Urinary bladder (tissue), 4 donors: ENCODE measurements around the gene ALPG. TPM values are rescaled to one million over a fixed set of nuclear protein-coding genes. Genes with fewer than 3 reads are reported as not detected.
"Not testable (repeated sequence)": the region's sequence is repeated elsewhere in the genome, so short reads cannot be mapped to it uniquely, and the experiment has no call there.

Experiments
- DNase-seq: peaks from one replicate; pipeline ENCODE4 v3.0.0-alpha.2; 2015; ENCODE audit errors: extremely low spot score
- H3K27ac ChIP-seq: one replicate; pipeline ENCODE4 v1.5.1; 2013; ENCODE audit warnings: low read depth, mild to moderate bottlenecking, moderate library complexity
- H3K36me3 ChIP-seq: one replicate; pipeline ENCODE4 v1.6.1; 2013; ENCODE audit warnings: mild to moderate bottlenecking, moderate library complexity; ENCODE audit not compliant: insufficient read depth
- H3K4me1 ChIP-seq: one replicate; pipeline ENCODE4 v1.6.1; 2013; ENCODE audit warnings: mild to moderate bottlenecking, moderate library complexity; ENCODE audit not compliant: insufficient read depth
- H3K4me3 ChIP-seq: one replicate; pipeline ENCODE4 v1.5.1; 2013; ENCODE audit warnings: low read depth, low read length
- WGBS: extraction: QIAGEN DNeasy Blood & Tissue Kit; methylation state at CpG from one replicate; pipeline ENCODE4 v1.1.7; 2013; 5-methylcytosine and 5-hydroxymethylcytosine counted together
- polyA plus RNA-seq: library from polyadenylated mRNA; stranded (reverse); fragments of 200-250 nt; gene quantifications from one replicate; pipeline ENCODE4 v1.2.3, GENCODE V29; 2013
- total RNA-seq: library from RNA; depleted of rRNA; stranded (reverse); fragments of >200 nt; gene quantifications from one replicate; pipeline ENCODE4 v1.2.3, GENCODE V29; 2014
- donor health status: healthy with polysubstance abuse.
- donor health status: healthy.

The ALPG gene
- total and polyA plus RNA-seq, 2 donors: not detected

DNA sequence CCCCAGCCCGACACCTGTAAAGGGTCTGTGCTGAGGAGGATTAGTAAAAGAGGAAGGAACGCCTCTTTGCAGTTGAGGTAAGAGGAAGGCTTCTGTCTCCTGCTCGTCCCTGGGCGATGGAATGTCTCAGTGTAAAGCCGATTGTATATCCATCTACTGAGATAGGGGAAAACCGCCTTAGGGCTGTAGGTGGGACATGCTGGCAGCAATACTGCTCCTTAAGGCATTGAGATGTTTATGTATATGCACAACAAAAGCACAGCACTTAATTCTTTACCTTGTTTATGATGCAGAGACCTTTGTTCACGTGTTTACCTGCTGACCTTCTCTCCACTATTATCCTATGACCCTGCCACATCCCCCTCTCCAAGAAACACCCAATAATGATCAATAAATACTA is 16.8 kb downstream of the ALPG start:
- DNase-seq, H3K4me1 ChIP-seq, H3K36me3 ChIP-seq, H3K27ac ChIP-seq, H3K4me3 ChIP-seq: not testable (repeated sequence)
- 18% methylated on average over 7 of the region's 7 CpGs for WGBS

DNA sequence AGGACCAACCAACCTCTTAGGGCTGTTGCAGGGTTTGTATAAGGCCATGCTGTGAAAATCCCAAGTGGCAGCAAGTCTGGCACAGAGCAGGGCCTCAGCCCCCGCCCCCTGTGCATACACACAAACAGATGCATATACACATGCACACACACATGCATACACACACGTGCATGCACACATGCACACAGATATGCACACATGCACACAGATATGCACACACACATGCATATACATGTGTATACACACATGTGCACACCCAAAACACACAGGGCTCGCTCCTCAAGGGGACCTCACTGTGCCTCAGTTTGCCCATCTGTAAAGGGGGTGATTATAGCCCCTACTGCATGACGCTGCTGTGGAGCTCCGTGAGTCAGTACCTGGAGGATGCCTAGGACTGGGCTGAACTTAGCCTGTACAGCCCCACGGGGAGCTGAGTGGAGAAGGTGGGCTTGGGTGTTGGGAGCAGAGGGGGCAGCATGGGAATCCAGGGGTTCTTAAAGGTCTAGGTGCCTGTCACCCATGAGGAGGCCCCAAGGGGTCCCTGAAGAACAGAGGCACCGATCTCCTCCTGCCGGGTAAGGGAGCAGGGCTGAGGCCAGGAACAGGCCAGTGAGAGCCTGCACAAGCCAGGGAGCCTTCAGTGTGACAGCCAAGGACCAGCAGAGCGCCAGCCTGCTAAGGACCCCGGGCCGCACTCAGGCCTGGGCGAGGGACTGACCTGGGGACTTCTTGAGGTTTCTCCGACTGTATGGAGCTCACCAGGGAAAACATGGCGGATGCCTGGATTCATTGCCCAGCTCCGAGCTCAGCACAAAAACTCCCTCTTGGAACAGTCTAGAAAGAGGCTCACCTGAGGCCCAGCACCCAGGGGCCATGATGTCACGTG is 25.3 kb downstream of the ALPG start:
- Histone ChIP-seq H3K4me3 (no peak overlapping the region), H3K36me3 (no peaks in the 10 kb centered on the region), H3K27ac (no peak overlapping the region), H3K4me1 (no peaks in the 10 kb centered on the region)
- 83% methylated on average over 16 of the region's 16 CpGs for WGBS
- no peak for DNase-seq

DNA sequence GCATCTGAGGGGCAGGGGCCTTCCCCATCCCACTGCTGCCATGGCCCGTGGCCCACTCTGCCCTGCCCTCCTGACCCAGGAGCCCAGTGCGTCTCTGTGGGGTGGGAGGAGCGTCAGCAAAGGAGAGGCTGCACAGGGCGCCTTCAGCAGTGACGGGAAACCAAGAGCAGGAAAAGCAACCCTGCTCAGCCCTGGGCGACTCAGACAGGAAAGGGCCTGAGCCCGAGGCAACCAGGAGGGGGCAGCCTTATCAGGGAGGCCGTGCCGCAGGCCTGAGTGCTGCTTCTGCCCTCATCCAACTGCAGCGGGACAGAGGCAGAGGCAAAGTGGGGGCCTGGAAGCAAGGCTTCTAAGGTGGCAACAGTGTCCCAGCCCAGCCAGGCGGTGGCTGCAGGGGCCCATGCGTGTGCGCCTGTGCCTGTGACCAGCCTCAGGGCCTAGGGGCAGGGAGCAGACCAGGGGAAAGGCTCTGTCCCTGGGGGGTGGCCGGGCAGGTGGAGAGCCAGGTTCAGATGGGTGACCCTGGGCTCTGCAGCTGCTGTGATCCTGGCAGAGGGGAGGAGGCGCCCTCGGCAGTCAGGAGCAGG is 26.0 kb downstream of the ALPG start:
- DNase-seq: no peak
- H3K27ac ChIP-seq: no peak overlapping the region

DNA sequence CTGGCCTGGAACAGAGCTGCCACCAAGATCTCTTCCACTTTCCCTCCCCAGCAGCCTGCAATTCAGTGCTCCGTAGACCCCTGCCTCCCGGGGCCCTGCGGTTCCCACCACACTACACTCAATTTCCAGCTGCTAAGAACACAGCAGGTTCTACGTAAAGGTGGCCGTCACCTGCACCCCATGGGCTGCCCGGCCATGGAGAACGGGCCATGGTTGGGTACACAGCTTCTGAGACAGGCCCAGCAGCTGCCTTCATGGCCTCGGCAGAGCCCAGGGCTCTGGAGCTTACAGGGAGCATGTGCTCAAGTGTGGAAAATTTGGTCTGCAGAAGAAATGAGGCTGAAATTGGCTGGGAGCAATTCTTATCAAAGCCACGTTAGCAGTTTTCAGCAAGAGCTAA is 27.0 kb downstream of the ALPG start:
- H3K36me3 ChIP-seq, H3K4me3 ChIP-seq, H3K27ac ChIP-seq, DNase-seq, H3K4me1 ChIP-seq: not testable (repeated sequence)
- 89% methylated on average over 9 of the region's 9 CpGs for WGBS

More for the DNA sequence above, 26.0 kb downstream of the ALPG start:
- Histone ChIP-seq H3K4me3 (no peak overlapping the region), H3K4me1 (no peaks in the 10 kb centered on the region), H3K36me3 (no peaks in the 10 kb centered on the region)
- WGBS: 75% methylated on average over 16 of the region's 16 CpGs

DNA sequence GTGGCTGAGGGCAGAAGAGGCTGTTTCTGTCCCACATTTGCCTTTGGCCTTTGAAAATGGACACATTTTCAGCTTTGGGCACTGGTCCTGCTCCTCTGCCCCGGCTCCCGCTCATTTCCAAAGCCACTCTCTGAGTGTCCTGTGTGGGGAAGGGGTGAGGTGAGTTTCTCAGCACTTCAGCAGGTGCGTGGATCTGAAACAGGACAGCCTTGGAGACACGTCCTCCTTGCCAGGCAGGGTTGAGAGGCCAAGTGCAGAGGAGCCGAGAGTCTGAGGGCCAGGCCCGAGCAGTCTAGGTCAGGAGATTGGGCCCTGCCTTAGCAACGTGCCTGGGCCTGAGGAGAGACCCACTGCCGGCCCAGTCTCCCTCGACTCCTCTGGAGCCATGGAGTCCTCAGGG is 27.4 kb downstream of the ALPG start:
- 71% methylated on average over 9 of the region's 9 CpGs for WGBS
- no peaks in the 10 kb centered on the region for H3K36me3 ChIP-seq
- no peak overlapping the region for H3K4me3 ChIP-seq
- DNase-seq: no peak
- H3K4me1 ChIP-seq: no peaks in the 10 kb centered on the region
- no peak overlapping the region for H3K27ac ChIP-seq

DNA sequence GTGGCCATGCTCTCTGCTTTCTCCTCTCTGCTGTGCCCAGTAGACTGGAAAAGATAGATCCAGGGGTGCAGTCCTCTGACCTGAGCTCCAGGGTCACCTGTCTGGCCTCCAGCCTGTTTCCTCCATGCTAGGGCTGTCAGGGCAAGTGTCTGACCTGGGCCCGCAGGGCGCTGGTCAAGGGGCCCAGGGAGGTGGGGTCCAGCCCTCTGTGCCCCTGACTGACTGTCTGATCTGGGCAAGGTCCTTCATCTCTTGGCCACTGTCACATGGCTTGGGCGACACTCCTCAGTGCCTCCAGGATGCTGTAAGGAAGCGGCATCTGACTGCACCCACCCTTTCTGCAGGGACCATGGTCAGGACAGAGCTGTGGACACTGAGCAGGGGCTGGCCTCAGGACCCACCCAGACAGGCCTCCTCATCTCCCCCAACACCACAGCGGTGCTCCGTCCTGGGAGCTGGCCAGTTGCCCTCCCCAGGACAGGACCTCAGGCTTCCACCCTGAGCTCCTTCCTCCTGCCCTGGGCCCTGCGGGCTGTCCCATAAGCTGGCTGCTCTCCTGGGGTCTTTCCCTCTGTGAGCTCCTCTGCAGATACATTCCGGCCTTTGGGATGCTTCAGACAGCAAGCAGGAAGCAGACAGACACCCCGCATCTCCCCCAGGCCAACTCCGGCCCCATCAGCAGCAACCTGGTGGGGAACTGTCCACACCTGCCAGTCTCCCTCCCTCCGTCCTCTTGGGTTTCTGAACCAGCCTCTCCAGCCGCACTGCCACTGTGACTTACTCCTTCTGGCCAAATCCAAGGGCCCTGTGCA is 28.1 kb downstream of the ALPG start:
- no peak overlapping the region for H3K4me3 ChIP-seq
- 90% methylated on average over 12 of the region's 12 CpGs for WGBS
- H3K4me1 ChIP-seq: no peaks in the 10 kb centered on the region
- no peaks in the 10 kb centered on the region for H3K36me3 ChIP-seq
- no peak for DNase-seq
- H3K27ac ChIP-seq: no peak overlapping the region

DNA sequence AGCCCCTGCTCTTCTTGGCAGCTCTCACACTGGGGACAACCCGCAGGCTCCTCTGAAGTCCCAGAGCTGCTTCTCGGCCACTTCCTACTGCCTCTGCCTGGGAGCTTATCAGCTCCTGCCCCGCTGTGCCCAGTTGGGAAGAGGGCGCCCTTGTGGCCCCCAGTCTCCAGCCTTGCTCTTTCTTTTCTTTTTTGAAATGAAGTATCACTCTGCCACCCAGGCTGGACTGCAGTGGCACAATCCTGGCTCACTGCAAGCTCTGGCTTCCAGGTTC is 28.7 kb downstream of the ALPG start:
- H3K27ac ChIP-seq: no peak overlapping the region
- no peaks in the 10 kb centered on the region for H3K36me3 ChIP-seq
- WGBS: 88% methylated on average over 4 of the region's 4 CpGs
- no peak overlapping the region for H3K4me3 ChIP-seq
- H3K4me1 ChIP-seq: no peaks in the 10 kb centered on the region
- no peak for DNase-seq

DNA sequence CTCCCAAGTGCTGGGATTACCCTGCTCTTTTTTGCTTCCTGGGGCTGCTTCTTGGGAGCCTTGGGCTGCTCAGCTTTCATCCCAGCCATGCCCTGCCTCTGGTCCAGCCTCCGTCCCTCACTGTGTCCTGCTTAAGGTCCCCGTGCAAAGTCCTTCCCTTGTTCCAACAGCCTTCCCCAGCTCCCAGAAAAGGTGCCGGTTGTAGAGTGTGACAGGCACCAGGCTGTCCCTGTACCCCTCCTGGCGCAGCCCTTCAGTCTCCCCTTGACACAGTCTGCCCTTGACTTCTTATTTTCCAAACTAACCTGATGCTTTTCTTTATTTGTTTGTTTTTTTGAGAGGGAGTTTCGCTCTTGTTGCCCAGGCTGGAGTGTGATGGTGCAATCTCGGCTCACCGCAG is 29.2 kb downstream of the ALPG start:
- 88% methylated on average over 7 of the region's 7 CpGs for WGBS
- H3K4me3 ChIP-seq: no peak overlapping the region
- H3K4me1 ChIP-seq: no peaks in the 10 kb centered on the region
- no peak for DNase-seq
- no peaks in the 10 kb centered on the region for H3K36me3 ChIP-seq
- H3K27ac ChIP-seq: no peak overlapping the region

DNA sequence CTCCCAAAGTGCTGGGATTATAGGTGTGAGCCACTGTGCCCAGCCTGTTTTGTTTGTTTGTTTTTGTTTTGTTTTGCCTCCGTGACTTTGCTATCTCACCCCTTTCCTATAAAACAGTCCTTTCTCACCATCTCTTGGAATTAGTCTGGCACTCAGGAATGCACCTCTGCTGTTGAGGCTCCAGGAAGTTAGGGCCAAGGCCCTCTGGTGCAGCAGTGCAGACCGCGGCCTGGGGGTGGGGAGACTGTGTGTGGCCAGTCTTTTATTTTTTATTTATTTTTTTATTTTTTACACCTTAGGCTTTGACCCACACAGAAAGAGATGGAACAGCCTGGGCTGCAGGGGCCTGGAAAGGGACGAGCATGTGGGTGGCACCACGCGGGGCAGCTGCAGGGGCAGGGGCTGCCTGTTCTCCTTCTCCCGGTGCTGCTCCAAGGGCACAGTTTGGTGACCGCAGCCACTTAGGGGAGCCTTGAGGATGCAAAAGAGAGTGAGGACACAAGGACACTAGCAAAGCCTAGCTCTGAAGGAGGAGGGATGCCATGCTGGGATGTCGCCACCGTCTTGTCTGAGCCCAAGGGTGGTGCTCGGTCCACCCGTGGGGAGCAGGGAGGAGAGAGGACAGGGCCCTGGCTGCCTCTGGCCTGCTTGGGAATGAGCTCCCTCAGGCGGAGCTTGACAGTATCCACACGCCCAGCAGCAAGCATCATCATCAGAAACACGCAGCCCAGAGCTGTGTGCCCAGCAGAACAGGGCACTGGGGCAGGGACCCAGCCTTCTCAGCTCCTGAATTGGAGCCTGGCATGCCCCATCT is 29.9 kb downstream of the ALPG start:
- Histone ChIP-seq H3K27ac (no peak overlapping the region), H3K4me3 (no peak overlapping the region), H3K36me3 (no peaks in the 10 kb centered on the region), H3K4me1 (no peaks in the 10 kb centered on the region)
- WGBS: 79% methylated on average over 15 of the region's 15 CpGs
- DNase-seq: no peak

DNA sequence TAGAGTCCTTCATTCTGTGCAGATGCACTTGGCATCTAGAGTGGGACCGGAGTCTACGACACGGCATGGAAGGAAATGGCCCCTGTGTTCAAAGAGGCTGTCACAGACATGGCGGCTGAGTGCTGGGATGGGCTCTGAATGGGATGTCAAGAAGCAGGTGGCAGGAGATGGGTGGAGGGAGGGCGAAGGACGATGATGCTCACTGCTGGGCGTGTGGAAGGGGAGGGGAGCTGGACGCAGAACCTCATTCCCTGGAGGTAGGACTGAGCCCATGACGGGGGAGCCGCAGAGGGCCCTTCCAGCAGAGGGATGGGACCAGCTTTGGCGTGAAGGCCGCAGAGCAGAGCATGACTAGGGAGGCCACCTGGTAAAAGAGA is 30.5 kb downstream of the ALPG start:
- 81% methylated on average over 12 of the region's 12 CpGs for WGBS
- H3K4me1 ChIP-seq: no peaks in the 10 kb centered on the region
- H3K4me3 ChIP-seq: no peak overlapping the region
- H3K36me3 ChIP-seq: no peaks in the 10 kb centered on the region
- H3K27ac ChIP-seq: no peak overlapping the region
- DNase-seq: no peak

DNA sequence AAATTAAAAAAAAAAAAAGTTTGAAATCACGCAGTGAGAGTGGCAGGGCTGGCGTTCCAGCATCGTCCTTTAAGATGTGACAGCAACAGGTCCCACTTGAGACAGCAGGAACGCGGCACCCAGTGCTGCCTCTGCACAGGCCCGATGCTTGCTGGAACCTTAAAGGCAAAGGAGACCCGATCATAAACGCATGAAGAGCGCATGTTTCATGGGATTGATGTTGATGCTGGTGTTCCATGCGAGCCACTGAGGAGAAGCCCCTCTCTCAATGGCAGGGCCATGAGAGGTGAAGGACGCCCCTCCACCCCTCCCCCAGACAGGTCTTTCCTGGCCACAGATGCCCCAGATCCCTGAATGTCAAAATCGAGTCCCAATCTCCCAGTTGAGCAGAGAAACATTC is 31.4 kb downstream of the ALPG start:
- H3K4me1 ChIP-seq: no peaks in the 10 kb centered on the region
- no peak overlapping the region for H3K4me3 ChIP-seq
- no peaks in the 10 kb centered on the region for H3K36me3 ChIP-seq
- no peak overlapping the region for H3K27ac ChIP-seq
- 87% methylated on average over 12 of the region's 12 CpGs for WGBS
- no peak for DNase-seq

DNA sequence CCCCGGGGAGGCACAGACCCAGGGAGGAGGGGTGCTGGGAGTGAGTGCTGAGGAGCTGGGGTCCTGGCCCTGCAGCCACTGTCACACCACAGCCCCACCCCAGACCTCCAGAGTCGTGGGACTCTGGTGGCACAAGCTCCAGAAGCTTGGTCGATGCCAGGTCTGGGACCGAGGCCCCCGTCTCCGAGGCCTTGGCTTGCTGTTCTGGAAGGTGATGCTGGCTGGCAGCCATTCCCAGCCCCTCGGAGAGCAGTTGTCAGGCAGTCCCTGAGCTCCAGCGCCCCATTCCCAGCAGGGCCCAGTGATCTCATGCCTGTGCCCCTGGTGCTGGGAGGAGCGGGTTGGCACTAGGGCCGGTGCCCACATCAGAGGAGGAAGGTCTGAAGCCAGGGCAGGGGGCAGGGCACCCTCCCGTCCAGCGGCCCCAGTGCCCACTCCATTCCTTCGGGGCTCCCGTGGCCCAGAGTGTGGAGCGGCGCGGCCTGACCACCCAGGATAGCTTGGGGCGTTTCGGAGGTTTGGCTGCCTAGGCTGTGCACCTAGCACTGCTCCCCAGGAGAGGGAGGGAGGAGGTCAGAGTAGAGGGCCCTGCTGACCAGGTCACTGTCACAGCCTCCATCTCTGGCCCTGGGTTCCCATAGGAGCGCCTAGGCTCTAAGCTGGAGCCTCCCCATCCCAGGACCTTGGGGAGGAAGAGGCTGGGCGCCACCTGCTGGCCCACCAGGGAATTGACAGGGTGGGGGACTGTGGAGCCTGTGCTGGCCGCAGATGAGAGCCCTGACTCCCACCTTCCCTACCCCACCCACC is 32.5 kb downstream of the ALPG start:
- no peaks in the 10 kb centered on the region for H3K4me1 ChIP-seq
- H3K36me3 ChIP-seq: no peaks in the 10 kb centered on the region
- no peak overlapping the region for H3K27ac ChIP-seq
- WGBS: 73% methylated on average over 21 of the region's 22 CpGs
- no peak overlapping the region for H3K4me3 ChIP-seq
- DNase-seq: no peak

DNA sequence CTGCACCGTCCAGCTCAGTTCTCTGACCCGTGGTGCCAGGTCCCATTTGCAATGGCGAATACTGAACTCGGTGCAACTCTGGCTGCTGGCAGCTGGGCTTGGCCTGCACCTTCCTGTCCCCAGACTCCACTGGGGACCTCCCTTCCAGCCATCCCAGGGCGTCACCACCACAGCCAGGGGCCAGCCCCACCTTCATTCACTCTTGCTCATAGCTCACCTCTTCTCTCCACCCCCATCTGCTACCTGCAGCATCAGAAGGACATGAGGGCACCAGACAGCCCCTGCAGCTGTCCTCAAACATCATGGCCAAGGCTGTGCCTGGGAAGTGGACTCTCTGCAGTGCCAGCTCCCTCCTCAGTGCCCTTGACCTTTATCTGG is 33.1 kb downstream of the ALPG start:
- Histone ChIP-seq H3K4me3 (no peak overlapping the region), H3K36me3 (no peaks in the 10 kb centered on the region), H3K27ac (no peak overlapping the region), H3K4me1 (no peaks in the 10 kb centered on the region)
- DNase-seq: no peak
- WGBS: 38% methylated on average over 3 of the region's 5 CpGs
